ENCODE results near the gene HOXB4.

Gene HOXB4

DNA sequence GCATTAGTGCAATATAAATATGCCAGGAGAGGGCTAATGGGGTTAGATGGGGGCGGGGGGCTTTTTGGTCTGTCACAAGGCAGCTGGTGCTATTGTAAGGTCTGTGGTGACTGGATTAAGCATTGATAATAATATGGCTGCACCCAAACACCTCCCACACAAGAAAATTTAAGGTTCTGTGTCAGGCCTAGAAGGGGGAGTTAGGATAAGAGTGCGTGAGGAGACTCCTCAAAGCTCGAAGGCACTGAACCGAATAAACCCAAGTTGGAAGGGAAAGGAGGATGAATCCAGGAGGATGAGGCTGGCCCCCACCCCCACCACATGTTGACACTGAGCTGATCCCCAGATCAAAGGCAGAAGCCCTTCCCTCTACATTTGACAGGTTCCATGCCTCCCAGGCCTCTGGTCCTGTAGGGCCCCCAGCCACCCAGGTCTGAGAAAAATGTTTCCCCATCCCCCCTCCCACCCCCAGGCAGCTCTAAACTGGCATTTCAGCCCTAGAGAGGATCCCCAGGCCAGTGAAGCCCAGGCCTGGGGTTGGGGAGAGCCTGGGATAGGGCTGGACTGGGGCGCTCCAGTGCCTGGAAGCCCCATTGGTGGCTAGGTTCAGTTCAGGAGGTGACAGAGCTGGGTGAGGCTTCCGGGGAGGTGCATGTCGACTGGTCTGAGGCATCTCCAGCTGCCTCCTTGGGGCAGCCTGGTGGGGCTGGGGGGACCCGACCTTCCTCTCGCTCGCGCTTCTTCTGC is 49.0 kb downstream of the HOXB4 start:
- DNase-seq (ENCODE audit: low read depth in 2 of 2), result no peak

GRCh38 chr17:48528153-48528935 is 49.8 kb downstream of the HOXB4 start:
- DNase-seq (ENCODE audit: low read depth in 2 of 2), result no peak

DNA sequence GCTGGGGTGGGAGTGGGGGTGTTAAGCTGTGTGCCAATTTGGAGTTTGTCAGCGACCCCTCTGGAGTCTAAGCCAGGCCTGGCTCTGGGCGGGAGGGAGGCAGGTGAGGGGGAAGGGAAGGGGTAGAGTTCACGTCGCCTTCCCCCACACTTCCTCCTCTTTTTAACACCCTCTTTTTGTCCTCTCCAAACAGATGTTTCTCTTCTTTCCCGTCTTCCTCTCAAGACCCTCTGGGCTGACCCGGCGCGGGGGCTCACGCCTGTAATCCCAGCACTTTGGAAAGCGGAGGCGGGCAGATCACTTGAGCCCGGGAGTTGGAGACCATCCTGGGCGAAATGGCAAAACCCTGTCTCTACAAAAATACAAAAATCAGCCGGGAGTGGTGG is 50.6 kb downstream of the HOXB4 start:
- DNase-seq (ENCODE audit: low read depth in 2 of 2), result no peak

DNA sequence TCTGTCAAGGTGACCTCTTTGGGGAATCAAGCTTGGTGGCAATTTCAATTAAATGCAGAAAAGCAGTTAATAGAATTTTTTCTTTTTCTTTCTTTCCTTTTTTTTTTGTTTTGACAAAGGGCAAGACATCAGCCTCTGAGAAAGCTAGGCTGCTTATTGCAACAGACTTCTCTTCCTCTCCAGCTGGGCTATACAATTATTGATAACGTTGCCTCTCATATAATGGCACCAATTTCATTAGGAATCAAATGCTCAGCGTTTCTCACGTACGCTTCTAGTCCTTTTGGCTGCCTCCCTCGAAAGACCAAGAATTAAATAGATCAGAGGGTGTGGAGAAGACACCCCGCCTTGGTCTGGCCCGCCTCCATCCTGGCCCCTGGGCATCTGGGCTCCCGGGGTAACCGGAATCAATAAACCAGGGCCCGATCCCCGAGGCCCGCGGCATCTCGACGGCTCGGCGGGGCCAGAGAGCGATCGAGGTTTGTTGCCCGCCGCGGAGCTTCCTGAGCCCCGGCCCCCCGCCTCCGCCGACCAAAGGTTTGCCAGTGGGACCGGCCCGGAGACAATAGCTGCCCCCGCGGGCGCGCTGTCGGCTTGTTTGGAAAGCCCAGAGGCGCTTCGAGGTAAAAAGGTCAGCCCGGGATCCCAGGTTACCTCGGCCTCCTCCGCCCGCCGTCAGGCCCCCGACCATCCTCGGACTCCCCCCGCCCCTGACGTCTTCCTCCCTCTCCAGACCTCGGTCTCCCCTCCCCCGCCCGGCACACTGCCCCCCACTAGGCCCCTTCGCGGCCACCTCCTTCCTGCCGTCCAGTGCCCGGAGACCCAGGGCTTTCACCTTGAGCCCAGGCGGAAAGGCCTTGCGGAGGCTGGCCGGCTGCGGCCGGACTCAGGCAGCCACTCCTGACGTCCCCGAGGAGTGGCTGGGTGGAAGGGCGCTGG is 51.3 kb downstream of the HOXB4 start:
- DNase-seq (ENCODE audit: low read depth in 2 of 2), result no peak

Data from stimulated activated CD4-positive, alpha-beta T cell treated with anti-CD3 and anti-CD28 coated beads, Interleukin-4, amount 100 ng/mL, for 48 hours (primary cell).